Naive B cell (primary cell): ENCODE results near the gene THAP10. TPM values are rescaled to one million over a fixed set of nuclear protein-coding genes. Genes with fewer than 3 reads are reported as not detected.
A peak's percentile ranks its signal among the peaks of the same experiment; 100 is the strongest.

ENCODE experiments used
- ATAC-seq, 2 donors: fragments of 150-1000 bp; cut with Tn5 transposase; 2 replicates each; pipeline ENCODE4 v1.10.0; 2021; ENCODE audit warnings: low read depth in 2 of 2, mild to moderate bottlenecking in 2 of 2, moderate library complexity in 2 of 2
- DNase-seq: peaks from one replicate; pipeline ENCODE4 v3.0.0; 2022
- H3K27ac Mint-ChIP-seq, 6 donors: one replicate each; pipeline ENCODE4 v1.8.0; 2020 to 2022; ENCODE audit warnings: mild to moderate bottlenecking in 6 of 6, mixed read lengths in 6 of 6, moderate library complexity in 5 of 6, inconsistent platforms in 2 of 6
- H3K27me3 Mint-ChIP-seq, 3 donors: one replicate each; pipeline ENCODE4 v1.8.0; 2021 to 2022; ENCODE audit warnings: mixed read lengths in 3 of 3, mild to moderate bottlenecking in 1 of 3
- H3K36me3 Mint-ChIP-seq, 2 donors: one replicate each; pipeline ENCODE4 v1.8.0; 2020 to 2022; ENCODE audit warnings: mixed read lengths in 2 of 2, inconsistent platforms in 1 of 2, mild to moderate bottlenecking in 1 of 2
- H3K4me1 Mint-ChIP-seq, 3 donors: one replicate each; pipeline ENCODE4 v1.8.0; 2020 to 2022; ENCODE audit warnings: mixed read lengths in 3 of 3, inconsistent platforms in 1 of 3, mild to moderate bottlenecking in 1 of 3, moderate library complexity in 1 of 3
- H3K4me3 Mint-ChIP-seq, 8 donors: one replicate each; pipeline ENCODE4 v1.8.0; 2020 to 2022; ENCODE audit warnings: mild to moderate bottlenecking in 8 of 8, mixed read lengths in 8 of 8, moderate library complexity in 8 of 8, inconsistent platforms in 2 of 8
- H3K9me3 Mint-ChIP-seq, 7 donors: one replicate each; pipeline ENCODE4 v1.8.0; 2020 to 2022; ENCODE audit warnings: mixed read lengths in 7 of 7, mild to moderate bottlenecking in 5 of 7, inconsistent platforms in 2 of 7, moderate library complexity in 1 of 7
- polyA plus RNA-seq, 6 donors: library from polyadenylated mRNA; unstranded; fragments of 300-500 nt; fragmentation: Illumina TruSeq; gene quantifications; one replicate each; pipeline ENCODE4 v1.2.3, GENCODE V29; 2021; ENCODE audit warnings: low read depth in 6 of 6

THAP10 gene
- polyA plus RNA-seq, 6 donors from 2014 or later: 0.13 to 0.19 TPM; not detected in 4

DNA sequence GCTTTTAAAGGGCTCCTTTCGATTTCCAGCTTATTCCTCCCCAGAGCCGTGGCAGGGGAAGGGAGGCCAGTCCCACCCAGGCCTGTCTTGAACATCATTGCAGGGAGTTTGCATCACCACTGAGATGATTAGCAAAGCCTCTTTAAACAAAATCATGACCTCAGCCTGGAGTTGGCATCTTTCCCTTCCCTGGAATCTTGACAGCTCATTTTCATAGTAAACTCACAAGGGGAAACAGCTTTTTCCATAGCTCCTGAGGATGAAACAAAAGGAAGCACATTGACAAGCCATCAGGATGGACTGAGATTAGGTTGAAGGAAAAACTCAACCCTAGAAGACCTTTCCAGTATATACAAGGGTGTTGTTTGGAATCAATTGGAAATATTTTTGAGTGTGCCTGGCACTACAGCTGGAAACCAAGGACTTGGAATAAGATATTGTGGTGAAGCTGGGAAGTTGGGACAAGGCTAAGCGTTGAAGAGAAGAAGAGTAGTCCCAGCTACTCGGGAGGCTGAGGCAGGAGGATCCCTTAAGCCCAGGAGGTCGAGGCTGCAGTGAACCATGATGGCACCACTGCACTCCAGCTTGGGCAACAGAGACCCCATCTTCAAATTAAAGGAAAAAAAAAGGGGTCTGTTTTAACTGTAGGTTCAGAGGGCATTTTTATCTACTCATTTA, 35.2 kb downstream of the THAP10 start:
- Mint-ChIP-seq H3K4me3 (peak overlapping the region in 1 of 8 donors; percentile 17), H3K4me1 (peaks cover 5 to 12% (median 6%) of the 10 kb centered on the region in 3 donors), H3K9me3 (no peaks in the 10 kb centered on the region), H3K27ac (no peak overlapping the region), H3K36me3 (no peaks in the 10 kb centered on the region), H3K27me3 (peaks cover 42 to 52% (median 48%) of the 10 kb centered on the region in 3 donors)
- ATAC-seq: no peak
- DNase-seq: no peak

GRCh38 chr15:70856177-70856883, 35.9 kb downstream of the THAP10 start:
- H3K36me3 Mint-ChIP-seq: no peaks in the 10 kb centered on the region
- no peak for ATAC-seq
- H3K4me1 Mint-ChIP-seq: peaks cover 5 to 12% (median 6%) of the 10 kb centered on the region in 3 donors
- peaks cover 43 to 54% (median 50%) of the 10 kb centered on the region in 3 donors for H3K27me3 Mint-ChIP-seq
- H3K4me3 Mint-ChIP-seq: no peak overlapping the region
- DNase-seq: no peak
- no peak overlapping the region for H3K27ac Mint-ChIP-seq
- no peaks in the 10 kb centered on the region for H3K9me3 Mint-ChIP-seq

DNA sequence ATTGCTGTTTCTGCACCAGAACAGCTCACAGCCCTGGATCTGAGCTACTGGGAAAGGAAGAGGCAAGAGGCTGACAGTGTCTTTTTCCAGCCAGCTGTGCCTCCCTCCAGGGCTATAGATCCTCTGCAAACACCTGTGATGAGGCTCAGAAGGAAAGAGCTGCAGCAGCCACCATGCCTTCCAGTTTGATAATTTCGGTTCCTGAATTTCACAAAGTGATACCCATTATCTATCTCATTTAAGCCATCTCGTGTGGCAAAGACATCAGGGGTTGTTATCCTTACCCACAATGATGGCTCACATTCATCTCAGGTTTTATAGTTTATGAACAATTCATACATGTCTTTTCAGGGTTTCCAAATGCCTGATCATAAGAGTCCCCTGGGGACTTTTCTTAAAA, 36.5 kb downstream of the THAP10 start:
- Mint-ChIP-seq H3K4me3 (no peak overlapping the region), H3K27ac (no peak overlapping the region), H3K9me3 (no peaks in the 10 kb centered on the region), H3K27me3 (peaks cover 47 to 54% (median 54%) of the 10 kb centered on the region in 3 donors), H3K4me1 (peaks cover 5 to 12% (median 6%) of the 10 kb centered on the region in 3 donors), H3K36me3 (no peaks in the 10 kb centered on the region)
- DNase-seq (no peak), ATAC-seq (no peak)

DNA sequence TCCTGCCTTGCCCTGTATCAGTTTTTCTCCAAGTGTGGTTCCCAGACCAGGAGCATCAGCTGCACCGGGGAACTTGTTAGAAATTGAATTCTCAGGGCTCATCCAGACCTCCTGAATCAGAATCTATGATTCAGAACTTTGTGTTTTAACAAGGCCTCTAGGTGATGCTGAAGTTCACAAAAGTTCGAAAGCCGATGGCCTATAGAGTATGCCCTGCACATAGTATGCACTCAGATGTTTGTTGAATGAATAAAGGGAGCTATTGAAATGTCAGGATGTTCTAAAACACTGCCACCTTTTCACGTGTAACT, 37.6 kb downstream of the THAP10 start:
- DNase-seq (no peak), ATAC-seq (no peak)
- Mint-ChIP-seq H3K36me3 (no peaks in the 10 kb centered on the region), H3K4me1 (peaks cover 5 to 12% (median 6%) of the 10 kb centered on the region in 3 donors), H3K27ac (peak overlapping the region in 1 of 6 donors; percentile 78), H3K27me3 (peaks cover 58 to 64% (median 64%) of the 10 kb centered on the region in 3 donors), H3K4me3 (peak overlapping the region; percentile 72 to 88 (median 83)), H3K9me3 (no peaks in the 10 kb centered on the region)

DNA sequence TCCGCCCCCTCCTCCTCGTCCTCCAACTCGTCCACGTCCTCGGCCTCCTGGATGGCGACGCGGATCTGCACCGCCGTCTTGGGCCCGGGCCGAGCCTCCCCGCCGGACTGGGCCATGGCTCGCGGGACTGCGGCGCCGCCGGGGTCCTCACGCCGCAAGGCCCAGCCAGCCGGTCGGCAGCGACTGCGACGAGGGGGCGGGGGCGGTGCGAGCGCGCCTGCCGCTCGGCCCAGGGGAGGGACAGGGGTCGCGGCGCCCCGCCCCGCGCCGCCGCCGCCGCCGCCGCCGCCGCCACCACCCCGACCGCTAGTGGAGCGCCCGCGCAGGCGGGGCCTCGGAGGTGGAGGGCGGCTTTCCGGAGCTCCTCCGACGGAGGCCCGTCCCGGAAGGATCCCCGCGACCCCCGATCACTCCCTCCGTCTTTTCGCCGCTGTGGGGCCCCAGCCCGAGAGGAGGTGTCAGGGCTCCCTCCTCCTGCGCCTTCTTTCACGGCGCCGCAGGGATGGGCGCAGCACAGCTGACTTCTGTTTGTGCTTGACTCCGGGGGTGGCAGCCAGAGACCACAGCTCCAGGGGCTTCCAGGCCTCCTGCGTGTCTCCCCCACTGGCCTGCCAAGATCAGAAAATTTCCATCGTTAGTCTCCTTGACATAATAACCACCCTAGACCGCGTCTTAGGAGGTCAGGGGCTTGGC, 38.1 kb downstream of the THAP10 start, which contains the start of gene LARP6:
LARP6 (minus strand) TSS at position 185 of the 693 bp plus-strand sequence; CDS start at position 116, 69 bp downstream.
- Mint-ChIP-seq H3K4me1 (peaks cover 5 to 12% (median 6%) of the 10 kb centered on the region in 3 donors), H3K4me3 (peak within 1 kb of the TSS; percentile 76 to 88 (median 84))
- peak; percentile 9 for DNase-seq

DNA sequence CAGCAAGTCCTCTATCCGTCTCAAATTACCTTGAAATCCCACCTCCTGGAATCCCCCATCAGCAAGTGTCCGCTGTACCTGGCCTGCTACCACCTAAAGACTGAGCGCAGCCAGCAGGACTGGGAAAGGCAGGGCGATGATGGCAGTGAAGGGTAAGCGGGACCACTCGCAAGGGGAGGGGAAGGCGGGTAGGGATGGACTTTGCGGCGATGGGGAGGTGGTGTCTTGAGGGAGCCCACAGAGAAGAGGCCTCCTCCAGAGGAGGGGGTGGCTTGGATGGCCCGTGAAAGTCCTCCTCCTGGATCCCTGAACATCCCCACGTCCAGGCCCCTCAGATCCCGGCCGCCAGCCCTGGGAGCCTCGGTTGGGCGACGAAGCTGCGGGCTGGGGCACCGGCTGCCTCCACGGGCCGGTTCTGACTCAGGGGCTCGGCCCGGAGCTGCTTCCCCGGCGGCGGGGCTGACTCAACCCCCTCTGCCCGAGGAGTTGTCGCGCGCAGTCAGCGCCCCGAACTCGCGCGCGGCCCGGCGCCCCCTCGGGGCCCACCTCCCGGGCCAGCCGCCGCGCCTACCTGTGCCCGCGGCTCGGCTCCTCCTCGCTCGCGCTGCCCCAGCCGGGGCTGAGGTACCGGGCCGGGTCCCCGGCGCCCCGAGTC, 38.8 kb downstream of the THAP10 start:
- Mint-ChIP-seq H3K9me3 (no peaks in the 10 kb centered on the region), H3K4me1 (peaks cover 5 to 12% (median 6%) of the 10 kb centered on the region in 3 donors), H3K4me3 (peak overlapping the region; percentile 45 to 87 (median 78)), H3K27ac (no peak overlapping the region), H3K27me3 (peaks cover 58 to 62% (median 60%) of the 10 kb centered on the region in 3 donors), H3K36me3 (no peaks in the 10 kb centered on the region)
- DNase-seq (peak; percentile 5), ATAC-seq (peak; percentile 18 to 20)

More for the DNA sequence above, 38.1 kb downstream of the THAP10 start, which contains the start of gene LARP6:
- no peaks in the 10 kb centered on the region for H3K36me3 Mint-ChIP-seq
- peak within 1 kb of the TSS in 2 of 6 donors; percentile 66 to 78 for H3K27ac Mint-ChIP-seq
- peak; percentile 55 to 65 for ATAC-seq
- H3K27me3 Mint-ChIP-seq: peaks cover 60 to 65% (median 65%) of the 10 kb centered on the region in 3 donors
- no peaks in the 10 kb centered on the region for H3K9me3 Mint-ChIP-seq

DNA sequence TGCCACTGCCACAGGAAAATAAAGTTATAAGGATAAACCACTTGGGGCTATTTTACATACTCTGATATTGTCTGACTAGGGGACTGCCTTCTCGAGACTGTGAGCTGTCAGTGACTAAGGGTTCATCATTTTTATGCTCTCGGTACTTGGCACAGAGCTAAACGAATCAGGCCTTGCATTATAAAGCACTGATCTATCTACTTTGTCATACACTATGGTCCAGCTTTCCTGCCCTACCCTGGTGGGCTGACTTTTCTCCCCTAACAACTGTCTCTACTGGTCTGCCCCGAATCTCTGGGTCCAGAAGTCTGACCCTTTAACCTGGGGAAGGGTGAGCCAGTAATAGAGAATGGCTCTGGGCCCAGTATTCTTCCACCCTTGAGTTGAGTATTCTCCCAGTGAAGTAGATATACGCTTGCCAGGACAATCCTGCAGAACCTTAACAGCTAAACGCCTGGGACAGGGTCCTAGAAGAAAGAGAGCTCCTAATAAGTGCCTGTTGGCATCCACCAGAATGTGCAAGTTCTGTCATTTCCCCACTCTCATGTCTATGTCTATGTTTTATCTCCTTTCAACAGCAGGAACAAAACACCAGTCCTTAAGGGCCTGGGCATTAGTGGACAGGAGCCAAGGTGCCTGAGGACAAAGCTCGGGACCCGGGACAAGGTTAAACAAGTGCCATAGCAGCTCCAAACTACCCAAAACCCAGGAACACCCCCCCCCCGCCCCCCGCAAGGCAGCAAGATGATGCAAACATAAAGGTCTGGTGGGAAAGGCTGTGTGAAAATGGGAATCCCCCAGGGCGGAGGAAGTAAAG, 39.5 kb downstream of the THAP10 start:
- peaks cover 5 to 12% (median 6%) of the 10 kb centered on the region in 3 donors for H3K4me1 Mint-ChIP-seq
- H3K4me3 Mint-ChIP-seq: peak overlapping the region; percentile 45 to 87 (median 72)
- DNase-seq (no peak), ATAC-seq (no peak)
- no peak overlapping the region for H3K27ac Mint-ChIP-seq
- no peaks in the 10 kb centered on the region for H3K36me3 Mint-ChIP-seq
- H3K27me3 Mint-ChIP-seq: peaks cover 64 to 65% (median 64%) of the 10 kb centered on the region in 3 donors
- no peaks in the 10 kb centered on the region for H3K9me3 Mint-ChIP-seq

DNA sequence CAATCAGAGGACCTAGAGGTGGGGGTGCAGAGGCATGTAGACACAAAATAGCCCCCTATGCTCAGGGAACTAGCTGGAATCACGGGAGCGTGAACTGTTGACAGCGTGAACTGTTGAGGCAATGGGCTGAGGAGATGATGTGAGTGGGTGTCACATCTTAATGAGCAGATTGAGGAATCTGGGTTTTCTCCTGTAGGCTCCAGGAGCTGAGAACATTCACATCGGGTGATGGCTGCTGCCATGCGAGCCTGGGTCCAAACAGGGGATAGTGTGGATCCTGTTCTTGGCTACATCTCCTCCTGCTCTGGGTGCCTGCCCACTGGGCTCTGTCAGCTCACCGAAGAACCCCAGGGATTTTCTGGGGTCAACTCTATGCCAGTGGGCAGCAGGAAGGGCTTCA, 40.3 kb downstream of the THAP10 start:
- no peak overlapping the region for H3K27ac Mint-ChIP-seq

DNA sequence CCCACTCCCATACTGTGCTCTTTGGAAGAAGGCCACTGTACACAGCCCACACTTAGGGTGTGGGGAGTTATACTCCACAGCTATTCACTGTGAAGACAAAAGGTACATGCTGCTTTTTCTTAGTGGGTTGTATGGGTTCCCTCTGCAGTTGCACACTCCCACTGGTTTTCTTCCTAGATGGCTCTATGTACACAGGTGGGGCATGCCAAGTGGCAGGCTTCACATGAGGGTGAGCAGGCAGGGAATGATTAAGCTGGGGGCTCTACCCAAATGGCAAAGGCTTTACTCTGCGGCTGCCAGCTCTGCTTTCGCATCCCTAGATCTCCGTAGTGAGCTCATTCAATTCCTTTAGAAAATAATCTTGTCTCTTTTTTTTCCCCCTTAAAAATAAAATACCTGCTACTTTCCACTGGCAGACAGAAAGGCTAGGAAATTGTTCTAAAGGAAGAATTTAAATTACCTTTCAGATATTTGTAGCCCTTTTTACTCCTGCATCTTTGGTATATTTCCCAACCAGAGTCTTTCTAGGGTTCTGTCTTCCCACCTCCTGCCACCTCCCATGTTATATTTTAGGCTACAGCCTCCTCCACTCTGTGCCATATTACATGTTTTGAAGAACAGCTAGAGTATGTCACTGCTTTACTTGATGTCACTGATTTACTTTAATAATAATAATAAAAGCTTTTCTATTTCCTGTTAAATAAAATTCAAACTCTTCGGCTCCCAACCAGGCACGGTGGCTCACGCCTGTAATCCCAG, 46.5 kb downstream of the THAP10 start:
- Mint-ChIP-seq H3K27ac (no peak overlapping the region), H3K4me1 (no peaks in the 10 kb centered on the region), H3K27me3 (peaks cover 33 to 64% (median 51%) of the 10 kb centered on the region in 3 donors), H3K4me3 (no peak overlapping the region), H3K36me3 (no peaks in the 10 kb centered on the region), H3K9me3 (peaks cover 0 to 4% (median 0%) of the 10 kb centered on the region in 7 donors)
- DNase-seq (no peak), ATAC-seq (no peak)

More for the DNA sequence above, 40.3 kb downstream of the THAP10 start:
- Mint-ChIP-seq H3K27me3 (peaks cover 65 to 66% (median 66%) of the 10 kb centered on the region in 3 donors), H3K4me1 (peaks cover 5 to 12% (median 6%) of the 10 kb centered on the region in 3 donors), H3K4me3 (peak overlapping the region in 1 of 8 donors; percentile 35), H3K36me3 (no peaks in the 10 kb centered on the region), H3K9me3 (no peaks in the 10 kb centered on the region)
- ATAC-seq (no peak), DNase-seq (no peak)

DNA sequence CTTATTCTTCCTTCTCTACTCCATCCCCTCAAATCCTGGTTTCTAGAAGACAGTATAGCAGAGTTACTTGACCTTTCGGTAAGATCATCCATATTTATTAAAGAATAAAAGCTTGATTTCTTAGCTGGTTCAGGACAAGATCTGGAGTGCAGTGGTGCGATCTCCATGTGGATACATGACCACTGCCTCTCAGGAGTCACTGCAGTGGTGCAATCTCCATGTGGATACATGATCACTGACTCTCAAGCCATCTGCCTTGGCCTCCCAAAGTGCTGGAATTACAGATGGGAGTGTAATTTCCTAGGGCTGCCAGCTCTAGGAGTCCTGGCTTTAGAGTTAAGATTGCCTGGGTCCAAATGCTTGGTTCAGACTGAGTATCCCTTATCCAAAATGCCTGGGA, 54.8 kb downstream of the THAP10 start:
- H3K36me3 Mint-ChIP-seq: no peaks in the 10 kb centered on the region
- H3K4me3 Mint-ChIP-seq: no peak overlapping the region
- H3K9me3 Mint-ChIP-seq: peaks cover 0 to 4% (median 0%) of the 10 kb centered on the region in 7 donors
- H3K4me1 Mint-ChIP-seq: no peaks in the 10 kb centered on the region
- peaks cover 4 to 48% (median 12%) of the 10 kb centered on the region in 3 donors for H3K27me3 Mint-ChIP-seq
- no peak for ATAC-seq
- no peak for DNase-seq
- no peak overlapping the region for H3K27ac Mint-ChIP-seq

- peaks cover 4 to 39% (median 5%) of the 10 kb centered on the region in 3 donors for H3K27me3 Mint-ChIP-seq
- H3K27ac Mint-ChIP-seq: no peak overlapping the region
- ATAC-seq (no peak), DNase-seq (no peak)
- H3K4me3 Mint-ChIP-seq: no peak overlapping the region
- no peaks in the 10 kb centered on the region for H3K36me3 Mint-ChIP-seq
- H3K4me1 Mint-ChIP-seq: no peaks in the 10 kb centered on the region
- no peaks in the 10 kb centered on the region for H3K9me3 Mint-ChIP-seq
Observed at GRCh38 chr15:70835841-70836240, 56.4 kb downstream of the THAP10 start.

DNA sequence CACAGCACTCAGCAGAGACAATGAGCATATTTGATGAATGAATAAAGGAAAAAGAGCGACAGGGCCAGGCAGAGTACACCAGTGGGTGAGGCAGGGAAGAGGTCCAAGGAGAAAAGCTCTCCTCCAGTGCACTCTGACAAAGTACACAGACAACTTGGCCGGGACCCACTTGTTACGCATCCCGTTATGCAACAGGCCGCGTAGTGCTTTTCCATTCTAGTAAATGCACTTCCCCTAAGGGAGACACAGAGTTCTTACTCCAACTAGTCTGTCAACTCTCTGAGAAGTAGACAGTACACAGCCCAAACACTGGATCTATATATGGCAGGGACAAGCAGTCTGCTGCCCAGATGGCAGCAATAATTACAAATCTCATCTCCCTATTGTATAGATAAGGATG, 56.8 kb downstream of the THAP10 start:
- no peak for ATAC-seq

More for the DNA sequence above, 56.8 kb downstream of the THAP10 start:
- Mint-ChIP-seq H3K4me3 (no peak overlapping the region), H3K9me3 (no peaks in the 10 kb centered on the region), H3K27ac (no peak overlapping the region), H3K36me3 (no peaks in the 10 kb centered on the region), H3K27me3 (peaks cover 4 to 43% (median 5%) of the 10 kb centered on the region in 3 donors), H3K4me1 (no peaks in the 10 kb centered on the region)
- DNase-seq: no peak
